SKM-1 treated with dmso at 0.1 percent for 144 hours (cell line): Measurements from ENCODE around the gene SETX.
A peak's percentile ranks its signal among the peaks of the same experiment; 100 is the strongest.

Experiments
- DNase-seq: peaks from one replicate; lab custom pipeline; 2025; ENCODE audit not compliant: unreplicated experiment; lab: John Stamatoyannopoulos, UW

SETX gene

DNA sequence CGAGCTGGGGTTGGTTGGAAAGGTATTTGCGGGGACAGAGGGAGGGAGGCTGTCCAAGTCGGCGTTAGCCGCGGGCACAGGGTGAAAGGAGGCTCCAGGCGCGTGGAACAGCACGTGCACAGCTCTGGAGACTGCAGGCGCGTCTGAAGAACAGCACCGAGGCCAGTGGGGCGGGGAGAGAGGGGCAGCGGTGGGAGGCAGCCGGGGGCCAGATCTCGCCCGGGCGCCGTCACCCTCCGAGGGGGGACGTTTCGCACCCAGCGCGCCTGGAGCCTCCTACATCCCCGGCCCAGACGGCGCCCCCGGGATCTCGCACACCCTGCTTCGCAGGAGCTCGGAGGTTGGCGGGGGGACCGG lies 113.3 kb downstream of the SETX start:
- no peak for DNase-seq

DNA sequence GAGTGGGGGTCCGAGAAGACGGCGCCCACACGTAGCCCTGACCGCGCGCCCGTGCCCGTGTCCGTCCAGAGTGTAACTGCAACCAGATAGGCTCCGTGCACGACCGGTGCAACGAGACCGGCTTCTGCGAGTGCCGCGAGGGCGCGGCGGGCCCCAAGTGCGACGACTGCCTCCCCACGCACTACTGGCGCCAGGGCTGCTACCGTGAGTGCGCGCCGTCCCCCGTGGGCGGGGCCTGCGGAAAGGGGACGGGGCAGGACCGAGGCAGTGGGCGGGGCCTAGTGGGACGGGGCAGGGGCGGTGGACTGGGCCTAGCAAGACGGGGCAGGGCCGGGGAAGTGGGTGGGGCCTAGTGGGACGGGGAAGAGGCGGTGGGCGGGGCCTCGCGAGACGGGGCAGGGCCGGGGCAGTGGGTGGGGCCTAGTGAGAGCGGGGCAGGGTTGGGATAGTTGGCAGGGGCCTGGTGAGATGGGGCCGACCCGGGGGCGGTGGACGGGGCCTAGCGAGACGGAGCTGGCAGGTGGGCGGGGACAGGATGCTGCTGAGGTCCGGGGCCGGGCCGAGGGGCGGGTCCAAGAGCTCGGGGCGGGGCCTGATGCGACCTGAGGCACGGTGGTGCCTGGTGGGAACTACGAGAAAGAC lies 113.8 kb downstream of the SETX start:
- DNase-seq = peak; percentile 96

DNA sequence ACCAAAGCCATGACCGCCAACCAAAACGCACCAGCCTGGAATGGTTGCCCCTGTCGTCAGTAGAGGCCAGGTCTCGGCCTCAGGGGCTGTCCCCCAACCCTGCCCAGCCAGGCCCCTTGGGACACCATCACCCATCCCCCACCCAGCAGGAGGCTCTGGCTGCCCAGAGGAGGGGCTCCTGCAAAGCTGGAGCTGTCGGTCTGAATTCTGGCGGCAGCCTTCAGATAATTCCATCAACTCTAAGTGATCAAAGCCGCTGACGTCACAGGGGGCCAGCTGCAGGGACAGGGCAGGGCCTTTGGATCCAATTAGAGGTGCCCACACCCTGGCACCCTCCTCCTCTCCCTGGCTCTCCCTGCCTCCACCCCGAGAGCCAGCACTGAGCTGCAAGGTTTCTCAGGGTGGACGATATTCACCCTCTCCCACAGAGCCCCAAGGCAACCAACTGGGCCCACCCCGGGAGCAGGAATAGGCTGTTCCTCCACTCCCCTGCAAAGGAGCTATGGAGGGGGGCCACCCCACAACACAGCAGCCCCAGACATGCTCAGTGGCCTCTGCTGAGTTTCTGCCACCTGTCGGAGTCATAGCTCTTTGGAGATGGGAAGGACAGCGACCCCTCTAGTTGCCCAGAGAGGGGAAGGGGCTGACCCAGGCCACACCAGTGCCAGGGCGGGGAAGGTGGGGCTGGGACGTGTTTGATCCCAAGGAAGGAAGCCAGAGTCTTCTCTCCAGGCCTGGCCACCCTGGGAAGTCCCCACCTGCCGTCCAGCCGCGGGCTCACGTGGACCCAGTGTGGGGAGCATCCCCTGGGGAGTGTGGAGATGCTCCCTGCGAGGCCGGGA lies 114.6 kb downstream of the SETX start:
- no peak for DNase-seq

DNA sequence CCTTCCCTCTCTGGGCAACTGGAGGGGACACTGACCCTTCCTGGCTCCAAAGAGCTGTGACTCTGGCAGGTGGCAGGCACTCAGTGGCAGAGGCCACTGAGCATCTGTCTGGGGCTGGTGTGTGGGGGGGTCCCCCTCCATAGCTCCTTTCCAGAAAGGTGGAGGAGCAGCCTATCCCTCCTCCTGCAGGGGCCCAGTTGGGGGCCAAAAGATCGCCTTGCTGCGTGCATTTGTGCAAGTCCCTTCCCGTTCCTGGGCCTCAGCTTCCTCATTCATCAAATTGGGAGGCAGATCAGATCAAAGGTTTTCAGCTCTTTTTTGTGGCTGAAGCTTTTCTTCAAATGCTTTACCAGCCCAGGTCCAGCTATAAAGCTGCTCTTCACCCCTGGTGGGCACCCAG lies 115.3 kb downstream of the SETX start:
- DNase-seq = peak; percentile 56

DNA sequence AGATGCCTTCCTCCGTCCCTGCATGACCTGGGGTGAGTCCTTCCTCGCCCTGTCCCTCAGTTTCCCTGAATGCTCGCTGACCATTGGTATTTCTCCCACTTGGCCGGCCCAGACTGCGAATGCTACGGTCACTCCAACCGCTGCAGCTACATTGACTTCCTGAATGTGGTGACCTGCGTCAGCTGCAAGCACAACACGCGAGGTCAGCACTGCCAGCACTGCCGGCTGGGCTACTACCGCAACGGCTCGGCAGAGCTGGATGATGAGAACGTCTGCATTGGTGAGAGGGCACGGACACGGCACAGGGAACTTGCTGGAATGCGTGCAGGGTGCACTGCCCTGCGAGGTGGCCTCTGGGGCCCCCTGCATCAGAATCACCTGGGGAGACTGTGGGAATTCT lies 115.8 kb downstream of the SETX start:
- no peak for DNase-seq

DNA sequence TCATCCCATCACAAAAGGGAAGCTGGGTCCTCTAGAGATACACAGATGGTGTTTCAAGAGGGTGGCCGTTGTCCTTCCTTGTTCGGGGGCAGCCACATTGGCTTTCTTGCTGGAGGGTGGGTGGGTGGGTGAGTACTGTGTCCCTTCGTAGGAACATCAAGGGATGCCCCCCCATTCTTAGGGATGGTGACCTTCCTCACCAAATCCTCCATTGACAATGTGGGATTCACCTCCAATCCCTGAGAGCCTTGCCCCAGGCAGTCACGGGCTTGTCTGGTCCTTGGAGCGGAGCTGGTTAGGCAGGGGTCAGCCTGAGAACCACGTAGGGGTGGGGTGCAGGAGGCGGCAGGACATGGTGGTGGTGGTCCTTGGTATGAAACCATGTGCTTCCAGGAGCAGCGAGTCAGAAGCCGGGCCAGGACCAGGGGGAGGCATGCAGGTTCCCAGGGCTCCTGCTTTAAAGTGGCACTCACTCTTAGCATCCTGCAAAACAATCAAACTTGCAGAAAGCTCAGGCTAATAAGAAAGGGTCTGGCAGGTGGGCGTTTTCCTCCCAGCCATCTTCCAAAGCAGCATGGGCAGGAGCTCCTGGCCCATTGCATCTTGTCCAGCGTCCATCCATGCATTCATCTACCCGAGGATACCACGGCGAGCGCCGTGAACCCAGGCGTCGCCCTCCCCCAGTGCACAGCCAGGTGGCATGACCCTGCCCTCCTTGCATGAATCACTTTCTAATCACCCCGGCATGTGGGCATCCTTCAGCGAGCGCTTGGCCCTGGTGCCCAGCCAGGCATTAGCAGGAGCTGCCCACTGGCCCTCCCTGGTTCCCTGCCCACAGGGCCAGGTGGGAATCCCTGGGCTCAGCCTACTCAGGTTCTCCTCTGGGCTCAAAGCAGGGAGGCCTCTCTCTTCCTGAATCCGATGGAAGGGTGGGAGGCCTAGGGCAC lies 116.5 kb downstream of the SETX start:
- DNase-seq = no peak

DNA sequence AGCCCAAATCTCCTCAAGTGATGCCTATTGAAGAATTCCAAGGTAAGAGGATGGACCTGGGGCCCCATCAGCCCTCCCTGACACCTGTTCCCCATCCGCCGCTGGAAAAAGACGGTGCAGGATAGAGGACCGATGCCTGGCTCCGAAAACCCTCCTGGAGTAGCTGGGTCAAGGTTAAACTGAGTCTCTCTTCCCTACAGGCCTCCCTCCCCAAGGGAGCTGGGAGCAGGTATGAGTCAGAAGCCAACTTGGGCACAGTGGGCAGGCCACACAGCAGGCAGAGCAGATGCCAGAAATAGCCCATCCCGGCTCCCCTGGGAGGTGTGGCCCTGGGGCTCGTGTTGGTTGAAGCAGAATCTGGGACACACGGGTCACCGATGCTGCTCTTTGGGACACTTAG lies 117.3 kb downstream of the SETX start:
- DNase-seq = no peak

DNA sequence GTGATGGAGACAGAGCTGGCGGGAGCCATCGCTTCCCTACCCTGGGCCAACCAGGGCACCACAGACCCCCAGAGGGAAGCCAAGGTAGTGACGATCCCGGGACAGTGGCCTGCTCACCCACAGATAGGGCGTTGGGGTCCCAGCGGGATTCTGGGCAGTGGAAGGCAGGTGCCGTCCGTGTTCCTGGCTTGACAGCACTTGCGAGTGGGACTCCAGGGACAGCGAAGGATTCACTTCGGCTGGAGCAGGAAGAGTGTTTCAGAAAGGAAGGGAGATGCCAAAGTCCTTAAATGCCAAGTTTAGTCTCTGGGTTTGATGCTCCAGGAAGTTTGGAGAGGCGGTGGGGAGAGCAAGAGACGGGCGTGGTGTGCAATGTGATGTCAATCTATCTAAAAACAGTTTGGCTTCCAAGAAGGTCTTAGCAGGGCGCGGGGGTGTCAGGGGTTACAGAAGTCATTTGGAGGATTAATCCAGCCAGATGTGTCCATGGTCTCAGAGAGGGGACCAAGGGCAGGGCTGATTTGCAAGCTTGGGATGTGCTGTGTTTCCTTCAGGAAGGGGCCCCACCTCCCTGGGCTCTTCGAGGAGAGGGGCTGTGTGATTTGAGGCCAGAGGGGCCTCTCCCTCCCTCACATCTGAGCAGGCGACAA lies 118.0 kb downstream of the SETX start:
- no peak for DNase-seq

DNA sequence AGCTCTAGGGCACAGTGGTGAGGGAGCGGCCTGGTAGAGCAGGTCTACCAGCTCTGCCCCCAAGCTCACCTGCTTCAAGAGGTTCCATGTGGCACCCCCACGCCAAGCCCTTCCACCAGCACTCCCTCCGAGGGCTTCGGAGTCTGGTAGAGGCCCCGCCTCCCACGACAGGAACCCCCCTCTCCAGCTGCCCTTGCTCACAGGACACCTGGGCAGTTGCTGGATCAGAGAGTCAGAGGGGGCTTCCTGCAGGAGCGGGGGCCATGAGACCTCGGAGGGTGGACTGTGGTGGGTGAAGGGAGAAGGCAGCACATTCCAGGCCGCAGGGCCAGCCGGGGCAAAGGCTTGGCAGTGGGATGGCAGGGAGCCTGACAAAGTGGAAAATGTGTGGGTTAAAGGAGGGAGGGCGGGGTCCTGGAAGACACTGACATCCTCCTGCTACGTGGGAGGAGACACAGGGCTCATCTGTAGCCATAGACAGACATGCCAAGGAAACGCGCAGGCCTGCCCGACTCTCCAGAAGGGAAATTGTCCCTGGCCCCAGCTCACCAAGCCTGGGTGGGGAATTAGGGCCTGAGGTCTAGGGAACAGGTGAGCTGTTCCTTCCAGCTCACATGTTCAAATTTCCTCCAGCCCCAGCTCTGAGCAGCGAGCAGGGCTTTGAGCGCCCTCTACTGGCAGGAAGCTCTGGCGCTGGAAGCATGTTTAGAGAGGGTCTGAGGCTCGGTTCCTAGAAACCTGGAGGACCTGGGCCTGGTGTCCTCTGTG lies 118.7 kb downstream of the SETX start:
- peak; percentile 61 for DNase-seq

DNA sequence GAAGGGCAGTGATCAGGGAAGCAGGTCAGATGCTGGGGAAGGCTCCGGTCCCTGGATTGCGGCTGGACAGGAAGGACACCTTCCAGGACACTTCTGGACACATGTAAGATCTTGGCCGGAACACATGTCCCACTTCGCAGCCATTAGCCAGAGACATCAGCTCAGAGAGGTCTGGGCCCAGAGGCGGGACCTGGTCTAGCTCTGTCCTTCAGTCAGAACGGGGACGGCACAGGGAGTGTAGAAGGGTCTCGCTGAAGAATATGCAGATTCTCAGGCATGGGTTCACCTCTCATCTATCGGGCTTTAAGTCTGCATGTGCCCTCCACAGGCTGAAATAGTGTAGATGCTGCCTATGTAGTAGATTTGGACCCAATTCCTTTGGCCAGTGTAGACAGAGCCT lies 119.7 kb downstream of the SETX start:
- no peak for DNase-seq

DNA sequence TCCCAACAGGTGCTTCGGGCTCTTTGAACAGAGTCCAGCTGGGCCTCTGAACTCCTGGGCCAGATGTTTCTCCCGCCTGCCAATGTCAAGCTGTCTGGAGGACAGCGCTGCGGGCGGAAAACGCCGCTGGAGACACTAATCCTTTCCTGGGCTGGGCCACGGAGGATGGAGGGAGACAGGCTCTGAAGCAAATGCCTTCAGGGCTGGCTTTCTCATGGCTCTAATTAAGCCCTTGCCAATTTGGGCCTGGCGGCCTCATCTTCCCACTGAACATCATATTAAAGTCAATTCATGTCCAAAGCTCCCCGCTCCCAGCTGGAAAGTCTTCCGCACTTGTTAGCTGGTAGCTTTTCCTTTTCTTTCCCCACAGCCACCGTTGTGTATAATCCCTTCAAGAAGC lies 120.3 kb downstream of the SETX start:
- no peak for DNase-seq

DNA sequence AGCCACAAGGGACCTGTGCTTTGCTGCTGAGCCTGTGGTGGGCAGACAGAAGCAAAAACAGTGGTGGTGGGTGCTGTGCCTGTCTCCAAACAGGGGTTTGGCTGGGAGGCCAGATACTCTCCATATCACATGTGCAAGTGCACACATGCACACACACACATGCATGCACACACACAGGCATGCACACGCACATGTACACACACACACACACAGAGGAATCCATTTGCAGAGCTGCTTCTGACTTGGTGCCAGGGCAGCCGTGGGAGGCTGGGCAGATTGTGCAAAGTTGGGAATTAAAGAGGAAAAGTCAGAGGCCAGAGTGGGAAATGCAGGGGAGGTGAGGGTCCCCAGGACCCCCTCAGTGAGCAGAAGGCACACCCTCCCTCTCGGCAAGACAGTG lies 121.6 kb downstream of the SETX start:
- DNase-seq = no peak

DNA sequence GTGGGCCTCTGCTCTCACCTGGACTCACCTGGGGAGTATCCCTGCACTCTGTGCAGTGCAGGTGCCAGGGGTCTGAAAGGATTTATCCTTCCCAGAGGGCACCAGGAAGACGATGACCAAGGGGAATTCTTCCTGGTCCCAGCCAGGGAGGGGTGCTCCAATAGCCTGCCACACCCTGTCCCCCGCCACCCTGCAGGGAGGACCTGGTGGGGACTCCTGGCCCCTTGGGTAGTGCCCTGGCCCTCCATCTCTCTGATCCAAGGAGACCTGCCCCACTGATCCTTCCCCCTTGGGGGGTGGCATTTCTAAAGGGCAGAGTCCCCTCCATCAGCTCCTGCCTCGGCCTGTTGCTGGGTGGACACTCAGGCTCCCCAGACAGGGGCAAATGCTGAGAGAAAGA lies 122.3 kb downstream of the SETX start:
- DNase-seq = no peak

DNA sequence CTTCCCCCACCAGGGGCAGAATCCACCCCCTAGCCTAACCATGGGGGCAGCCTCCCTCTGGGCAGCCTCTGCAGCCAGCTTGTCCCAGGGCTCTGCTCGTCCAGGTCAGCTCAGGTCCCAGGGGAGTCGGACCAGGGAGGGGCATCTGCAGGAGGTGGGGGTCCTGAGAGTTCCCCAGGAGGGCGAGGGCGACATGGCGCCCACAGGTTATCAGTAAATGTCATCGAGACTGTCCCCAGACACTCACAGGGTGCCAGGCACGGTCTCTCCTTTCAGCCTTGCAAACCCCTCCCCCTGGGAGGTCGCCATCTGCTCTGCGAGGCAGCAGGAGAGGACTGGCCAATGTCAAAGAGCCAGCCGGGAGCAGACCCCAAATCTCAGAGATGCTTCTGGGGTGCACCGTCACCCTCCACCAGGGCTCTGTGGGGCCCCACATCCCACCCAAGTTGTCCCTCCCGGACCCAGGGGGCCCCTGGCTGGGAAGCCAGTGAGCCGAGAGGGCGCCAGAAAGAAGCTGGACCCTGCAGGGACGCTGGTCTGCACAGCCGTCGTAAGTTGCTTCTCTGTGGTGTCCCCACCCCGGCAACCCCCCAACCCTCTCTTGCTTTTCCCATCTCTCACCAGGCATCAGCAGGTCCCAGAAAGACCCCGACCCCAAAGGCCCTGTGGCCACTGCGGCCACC lies 123.6 kb downstream of the SETX start:
- no peak for DNase-seq

DNA sequence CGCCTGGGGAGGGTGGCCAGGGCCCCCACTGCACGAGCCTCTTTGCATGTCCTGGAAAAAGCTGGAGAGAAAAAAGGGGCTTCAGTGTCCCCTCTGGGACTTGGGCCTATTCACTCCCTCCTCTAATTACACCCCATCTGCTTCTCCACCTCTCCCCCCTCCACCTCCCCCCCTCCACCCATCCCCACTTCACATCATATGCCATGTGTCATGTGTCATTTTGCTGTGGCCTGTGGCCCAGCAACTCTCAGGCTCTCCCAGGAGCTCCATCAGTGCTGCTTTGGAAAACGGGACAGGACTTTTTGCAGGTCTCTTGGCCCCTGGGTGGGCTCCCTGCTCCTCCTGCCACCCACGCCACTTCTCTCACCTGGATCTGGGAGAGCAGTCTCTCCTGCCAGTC lies 124.2 kb downstream of the SETX start:
- DNase-seq = no peak

DNA sequence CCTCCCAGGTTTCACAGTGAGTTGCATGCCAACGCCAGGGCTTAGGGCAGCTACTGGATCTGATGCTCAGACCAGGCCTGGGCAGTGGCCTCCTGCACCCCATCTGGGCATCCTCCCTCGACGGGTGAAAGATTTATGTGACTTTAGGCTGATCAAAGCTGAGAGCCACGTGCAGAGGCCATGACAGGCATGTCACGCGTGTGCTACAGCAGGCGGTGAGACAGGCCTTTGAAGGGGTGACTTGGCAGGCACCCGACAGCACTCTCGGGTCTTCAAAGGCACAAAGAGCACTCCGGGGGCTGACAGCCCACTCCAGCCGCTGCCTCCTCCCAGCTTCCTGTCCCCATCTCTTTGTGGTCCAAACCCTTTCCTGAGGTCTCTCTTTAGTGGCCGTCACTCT lies 126.7 kb downstream of the SETX start:
- DNase-seq = no peak

DNA sequence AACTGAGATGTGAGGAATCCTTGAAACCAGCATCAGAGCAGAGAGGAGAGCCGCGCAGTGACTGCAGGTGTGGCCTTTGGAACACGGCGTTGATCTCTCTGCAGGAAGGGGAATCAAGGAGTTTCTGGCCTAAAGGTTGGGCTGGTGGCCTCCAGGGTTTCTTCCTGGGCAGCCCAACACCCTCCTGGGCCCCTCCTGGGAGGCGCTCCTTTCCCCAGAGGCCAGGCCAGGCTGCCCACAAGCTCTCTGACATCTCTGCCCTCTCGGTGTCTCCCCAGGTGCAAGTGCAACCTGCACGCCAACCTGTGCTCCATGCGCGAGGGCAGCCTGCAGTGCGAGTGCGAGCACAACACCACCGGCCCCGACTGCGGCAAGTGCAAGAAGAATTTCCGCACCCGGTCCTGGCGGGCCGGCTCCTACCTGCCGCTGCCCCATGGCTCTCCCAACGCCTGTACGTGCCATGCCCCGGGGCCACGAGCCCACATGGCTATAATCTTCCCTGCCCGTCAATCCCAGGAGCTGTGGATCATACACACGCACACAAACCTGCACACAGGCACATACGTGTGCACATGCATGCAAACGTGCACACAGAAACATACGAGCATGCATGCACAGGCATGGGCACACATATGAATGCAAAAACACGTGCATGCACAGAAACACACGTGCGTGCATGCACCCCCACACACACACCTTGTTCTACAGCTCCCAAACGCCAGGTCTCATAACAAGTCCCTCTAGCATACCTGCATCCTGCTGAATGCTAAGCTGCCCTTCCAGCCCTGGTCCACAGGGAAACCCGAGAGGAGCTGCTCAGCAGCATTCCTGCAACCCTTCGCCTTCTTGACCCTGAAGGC lies 128.0 kb downstream of the SETX start:
- no peak for DNase-seq

DNA sequence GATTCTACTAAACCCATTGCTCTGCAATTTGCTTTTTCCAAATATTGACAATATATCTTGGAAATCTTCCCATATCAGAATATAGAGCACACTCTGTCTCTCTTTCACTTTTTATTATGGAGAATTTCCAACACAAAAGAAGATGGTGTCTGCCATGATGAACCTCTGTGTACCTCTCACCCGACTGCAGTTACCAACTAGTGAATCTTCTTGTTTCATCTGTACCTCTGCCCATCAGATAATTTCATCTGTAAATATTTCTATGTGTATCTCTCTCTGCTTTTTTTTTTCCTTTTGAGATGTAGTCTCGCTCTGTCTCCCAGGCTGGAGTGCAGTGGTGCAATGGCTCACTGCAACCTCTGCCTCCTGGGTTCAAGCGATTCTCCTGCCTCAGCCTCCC lies 130.1 kb downstream of the SETX start:
- no peak for DNase-seq

DNA sequence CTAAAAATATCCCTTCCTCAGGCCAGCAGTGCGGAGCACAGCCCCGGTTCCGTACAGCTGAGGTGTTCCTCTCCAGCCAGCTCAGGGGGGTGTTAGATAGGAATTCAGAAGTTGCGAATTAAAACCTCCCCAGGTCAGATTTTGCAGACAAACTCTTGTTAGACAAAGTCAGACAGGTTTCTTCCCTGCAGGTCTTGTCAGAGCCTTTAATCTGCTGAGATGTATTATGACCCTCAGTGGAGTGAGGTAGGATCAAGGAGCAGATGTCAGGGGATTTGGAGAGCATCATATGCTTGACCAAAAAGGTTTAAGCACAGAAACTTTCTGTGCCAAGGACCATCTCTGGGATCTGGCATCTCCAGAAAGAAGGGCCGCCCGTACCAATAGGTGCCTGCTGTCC lies 132.8 kb downstream of the SETX start:
- DNase-seq = no peak
